GM12878 (cell line): ENCODE results near the gene CAMTA1. TPM values are rescaled to one million over a fixed set of nuclear protein-coding genes. Genes with fewer than 3 reads are reported as not detected.

Experiments
- ASH2L ChIP-seq: fragments of 300-600, 200-600 bp; sonication (generic); IDR thresholded peaks from 2 replicates; pipeline ENCODE4 v1.6.1; 2017; ENCODE audit warnings: low read depth, mild to moderate bottlenecking, borderline replicate concordance
- BACH1 ChIP-seq: fragments of 450-650 bp; IDR thresholded peaks from 2 replicates; pipeline ENCODE4 v1.6.1; 2017; ENCODE audit warnings: mild to moderate bottlenecking, borderline replicate concordance
- CBX3 ChIP-seq: fragments of 200-600 bp; sonication (generic); IDR thresholded peaks from 2 replicates; pipeline ENCODE4 v1.6.1; 2016; ENCODE audit warnings: low read depth, borderline replicate concordance
- CEBPB ChIP-seq, 2 experiments: fragments of 150-350 bp in 1 of 2; IDR thresholded peaks; 2 replicates each; pipeline ENCODE4 v1.6.1; 2012 to 2014; ENCODE audit warnings: low read depth in 2 of 2, low read length in 2 of 2, borderline replicate concordance in 1 of 2, inconsistent platforms in 1 of 2
- IRF5 ChIP-seq: fragments of 450-650 bp; IDR thresholded peaks from 2 replicates; pipeline ENCODE4 v1.6.1; 2017; ENCODE audit warnings: borderline replicate concordance
- KLF5 ChIP-seq: fragments of 450-650 bp; IDR thresholded peaks from 2 replicates; pipeline ENCODE4 v1.6.1; 2014; ENCODE audit warnings: mild to moderate bottlenecking; ENCODE audit not compliant: partially characterized antibody
- MTA3 ChIP-seq: IDR thresholded peaks from 2 replicates; pipeline ENCODE4 v1.6.1; 2012; ENCODE audit warnings: low read length, inconsistent platforms, borderline replicate concordance
- MYB ChIP-seq: fragments of 150-350 bp; IDR thresholded peaks from 2 replicates; pipeline ENCODE4 v1.6.1; 2014; ENCODE audit warnings: mild to moderate bottlenecking, low read depth, low read length, borderline replicate concordance
- NBN ChIP-seq: fragments of 450-650 bp; IDR thresholded peaks from 2 replicates; pipeline ENCODE4 v1.6.1; 2016
- NR2C2 ChIP-seq: IDR thresholded peaks from 2 replicates; pipeline ENCODE4 v1.6.1; 2011; ENCODE audit warnings: borderline replicate concordance, low read depth; ENCODE audit not compliant: control insufficient read depth, insufficient read length
- PAX5 ChIP-seq: IDR thresholded peaks from 2 replicates; pipeline ENCODE4 v1.6.1; 2011; ENCODE audit warnings: low read depth, low read length, borderline replicate concordance
- PAX8 ChIP-seq: fragments of 450-650 bp; IDR thresholded peaks from 2 replicates; pipeline ENCODE4 v1.6.1; 2017; ENCODE audit warnings: mild to moderate bottlenecking, moderate library complexity
- POLR2A ChIP-seq: IDR thresholded peaks from 2 replicates; pipeline ENCODE4 v1.6.1; 2011; ENCODE audit warnings: low read depth, mild to moderate bottlenecking, low read length
- POLR2AphosphoS2 ChIP-seq: IDR thresholded peaks from 2 replicates; pipeline ENCODE4 v1.6.1; 2011; ENCODE audit warnings: low read depth, mild to moderate bottlenecking, low read length, improper control_type of control experiment, moderate library complexity
- POU2F2 ChIP-seq: IDR thresholded peaks from 3 replicates; pipeline ENCODE4 v1.6.1; 2011; ENCODE audit warnings: low read depth, mild to moderate bottlenecking, low read length, borderline replicate concordance
- RAD21 ChIP-seq: IDR thresholded peaks from 2 replicates; pipeline ENCODE4 v1.6.1; 2011; ENCODE audit warnings: mild to moderate bottlenecking, low read depth, low read length, moderate library complexity; ENCODE audit not compliant: insufficient read depth
- RCOR1 ChIP-seq: conservative IDR thresholded peaks from 2 replicates; pipeline ENCODE4 v1.6.1; 2012; ENCODE audit warnings: low read depth, low read length, improper control_type of control experiment
- SRF ChIP-seq, 2 experiments: IDR thresholded peaks; 2 replicates each; pipeline ENCODE4 v1.6.1; 2011; ENCODE audit warnings: low read depth in 2 of 2, low read length in 2 of 2, mild to moderate bottlenecking in 1 of 2, moderate library complexity in 1 of 2
- STAT3 ChIP-seq: IDR thresholded peaks from 2 replicates; pipeline ENCODE4 v1.6.1; 2011; ENCODE audit warnings: low read depth, low read length, improper control_type of control experiment
- SUZ12 ChIP-seq: fragments of 200-600 bp; sonication (generic); IDR thresholded peaks from one replicate; pipeline ENCODE4 v1.6.1; 2018; ENCODE audit warnings: antibody characterized with exemption, mild to moderate bottlenecking; ENCODE audit not compliant: unreplicated experiment
- TCF12 ChIP-seq: IDR thresholded peaks from 2 replicates; pipeline ENCODE4 v1.6.1; 2011; ENCODE audit warnings: low read depth, mild to moderate bottlenecking, low read length
- ZBTB11 ChIP-seq: fragments of 450-650 bp; formaldehyde crosslinking; IDR thresholded peaks from 2 replicates; pipeline ENCODE4 v1.5.0; 2022; ENCODE audit warnings: mild to moderate bottlenecking, missing genetic modification characterization
- ZSCAN29 ChIP-seq: fragments of 450-650 bp; IDR thresholded peaks from 2 replicates; pipeline ENCODE4 v1.6.1; 2017; ENCODE audit warnings: mild to moderate bottlenecking, moderate library complexity
- polyA plus RNA-seq, 11 experiments: library from polyadenylated mRNA; depleted of rRNA in 4 of 11; unstranded in 6 of 11; stranded (reverse) in 5 of 11; fragments of >200 nt; fragmentation: Nextera tagmentation in 4 of 11; fragmentation: Illumina TruSeq in 1 of 11; extraction: Ambion mirVana in 4 of 11; extraction: Trizol in 1 of 11; gene quantifications; 1 replicate in 1 of 11; 2 replicates in 10 of 11; pipeline versions ENCODE4 v1.2.1 to v1.2.3, GENCODE V29; 2011 to 2016; ENCODE audit warnings: inconsistent platforms in 2 of 11, missing spikeins in 2 of 11, low read depth in 1 of 11
- total RNA-seq, 4 experiments: library from RNA; depleted of rRNA in 3 of 4; stranded (reverse); fragments of >200 nt in 3 of 4; fragmentation: Illumina TruSeq in 1 of 4; extraction: Trizol in 1 of 4; gene quantifications; 2 replicates each; pipeline versions ENCODE4 v1.2.1 to v1.2.3, GENCODE V29; 2013 to 2021
- TF ChIP-seq, protein P1 (sequence below): IDR thresholded peaks from 2 replicates; pipeline ENCODE4 v1.6.1; 2011; ENCODE audit warnings: low read depth, low read length, improper control_type of control experiment, borderline replicate concordance
- TF ChIP-seq, protein P2 (sequence below): IDR thresholded peaks from 2 replicates; pipeline ENCODE4 v1.6.1; 2012; ENCODE audit warnings: low read depth, low read length, improper control_type of control experiment

The CAMTA1 gene
- total and polyA plus RNA-seq, 10 of the 15 experiments (the other 5 are each of a cell fraction or from before 2014, with no cell fraction given): 37.7 to 148 (median 76.4) TPM

DNA sequence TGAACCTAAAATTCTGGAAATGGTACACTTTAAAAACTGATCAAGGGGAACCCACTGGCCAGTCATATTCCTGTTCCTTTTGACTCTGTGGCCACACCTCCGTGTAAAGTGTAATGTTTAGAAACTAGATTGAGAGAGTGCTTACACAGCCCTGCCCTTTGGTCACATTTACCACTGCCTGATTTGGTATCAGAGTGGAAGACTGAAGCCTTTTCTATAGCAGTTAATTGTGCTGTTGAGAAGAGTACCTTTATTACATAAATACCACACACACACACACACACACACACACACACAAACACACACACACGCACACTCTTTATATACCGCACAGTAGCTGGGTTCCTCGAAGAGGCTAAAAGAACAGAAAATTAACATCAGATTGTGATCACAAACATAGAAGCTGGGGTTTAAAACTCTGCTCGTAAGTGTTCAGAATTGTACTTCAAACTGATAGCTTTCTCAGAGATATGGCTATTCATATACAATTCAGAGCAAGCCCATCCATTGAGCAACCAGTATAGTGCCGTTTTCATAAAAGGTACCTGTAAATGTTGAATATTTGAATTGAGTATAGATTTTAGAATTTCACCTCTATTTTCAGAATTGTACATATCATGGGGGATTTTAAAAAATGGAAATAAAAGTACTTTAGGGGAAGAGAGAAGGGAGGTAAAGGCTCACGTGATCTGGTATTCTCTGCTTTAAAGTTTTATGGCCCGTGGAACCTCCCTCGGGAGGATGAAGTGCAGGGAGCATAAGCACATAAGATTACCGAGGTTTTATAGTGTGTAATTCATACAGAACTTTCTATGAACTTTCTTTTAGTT, 37.5 kb downstream of the CAMTA1 start (continued):
- TF ChIP-seq CEBPB (IDR thresholded peaks at IDR 0.05; ENCODE audit: borderline replicate concordance in 1 of 2, low read depth in 2 of 2, low read length in 2 of 2): no peak
- TF ChIP-seq SRF (IDR thresholded peaks at IDR 0.05; ENCODE audit: low read depth in 2 of 2, low read length in 2 of 2): 0 out of 4 replicates have a peak, but pooled peaks of 1 of the 2 experiments have one; percentile 39
- no peak for TF ChIP-seq MTA3
- TF ChIP-seq, protein P1, sequence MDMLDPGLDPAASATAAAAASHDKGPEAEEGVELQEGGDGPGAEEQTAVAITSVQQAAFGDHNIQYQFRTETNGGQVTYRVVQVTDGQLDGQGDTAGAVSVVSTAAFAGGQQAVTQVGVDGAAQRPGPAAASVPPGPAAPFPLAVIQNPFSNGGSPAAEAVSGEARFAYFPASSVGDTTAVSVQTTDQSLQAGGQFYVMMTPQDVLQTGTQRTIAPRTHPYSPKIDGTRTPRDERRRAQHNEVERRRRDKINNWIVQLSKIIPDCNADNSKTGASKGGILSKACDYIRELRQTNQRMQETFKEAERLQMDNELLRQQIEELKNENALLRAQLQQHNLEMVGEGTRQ: no peak; the same call in 1 of the 2 replicates
- no peak for TF ChIP-seq ZBTB11
- TF ChIP-seq, protein P2, sequence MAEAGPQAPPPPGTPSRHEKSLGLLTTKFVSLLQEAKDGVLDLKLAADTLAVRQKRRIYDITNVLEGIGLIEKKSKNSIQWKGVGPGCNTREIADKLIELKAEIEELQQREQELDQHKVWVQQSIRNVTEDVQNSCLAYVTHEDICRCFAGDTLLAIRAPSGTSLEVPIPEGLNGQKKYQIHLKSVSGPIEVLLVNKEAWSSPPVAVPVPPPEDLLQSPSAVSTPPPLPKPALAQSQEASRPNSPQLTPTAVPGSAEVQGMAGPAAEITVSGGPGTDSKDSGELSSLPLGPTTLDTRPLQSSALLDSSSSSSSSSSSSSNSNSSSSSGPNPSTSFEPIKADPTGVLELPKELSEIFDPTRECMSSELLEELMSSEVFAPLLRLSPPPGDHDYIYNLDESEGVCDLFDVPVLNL: no peak
- 0 out of 3 replicates have a peak, but pooled peaks have one; percentile 15 for TF ChIP-seq POU2F2
- peak; percentile 91 for TF ChIP-seq NBN
- TF ChIP-seq RAD21: no peak
- TF ChIP-seq MYB: no peak
- no peak for TF ChIP-seq NR2C2
- TF ChIP-seq KLF5: no peak
- no peak for TF ChIP-seq POLR2AphosphoS2
- TF ChIP-seq CBX3: no peak
- no peak for TF ChIP-seq SUZ12
- no peak for TF ChIP-seq ASH2L
- 0 out of 2 replicates have a peak, but pooled peaks have one; percentile 30 for TF ChIP-seq STAT3
- 0 out of 2 replicates have a peak, but pooled peaks have one; percentile 35 for TF ChIP-seq PAX5
- no peak for TF ChIP-seq BACH1
- TF ChIP-seq IRF5: no peak
- TF ChIP-seq ZSCAN29: no peak
- no peak for TF ChIP-seq PAX8
- no peak for TF ChIP-seq TCF12
- no peak for TF ChIP-seq RCOR1
- TF ChIP-seq POLR2A: no peak
